ENCODE data around the gene ZNF593. TPM values are rescaled to one million over a fixed set of nuclear protein-coding genes. Genes with fewer than 3 reads are reported as not detected.
A peak's percentile ranks its signal among the peaks of the same experiment; 100 is the strongest.

ZNF593 gene
- total RNA-seq, 1 donor from 2014 or later, result 28.1 TPM

DNA sequence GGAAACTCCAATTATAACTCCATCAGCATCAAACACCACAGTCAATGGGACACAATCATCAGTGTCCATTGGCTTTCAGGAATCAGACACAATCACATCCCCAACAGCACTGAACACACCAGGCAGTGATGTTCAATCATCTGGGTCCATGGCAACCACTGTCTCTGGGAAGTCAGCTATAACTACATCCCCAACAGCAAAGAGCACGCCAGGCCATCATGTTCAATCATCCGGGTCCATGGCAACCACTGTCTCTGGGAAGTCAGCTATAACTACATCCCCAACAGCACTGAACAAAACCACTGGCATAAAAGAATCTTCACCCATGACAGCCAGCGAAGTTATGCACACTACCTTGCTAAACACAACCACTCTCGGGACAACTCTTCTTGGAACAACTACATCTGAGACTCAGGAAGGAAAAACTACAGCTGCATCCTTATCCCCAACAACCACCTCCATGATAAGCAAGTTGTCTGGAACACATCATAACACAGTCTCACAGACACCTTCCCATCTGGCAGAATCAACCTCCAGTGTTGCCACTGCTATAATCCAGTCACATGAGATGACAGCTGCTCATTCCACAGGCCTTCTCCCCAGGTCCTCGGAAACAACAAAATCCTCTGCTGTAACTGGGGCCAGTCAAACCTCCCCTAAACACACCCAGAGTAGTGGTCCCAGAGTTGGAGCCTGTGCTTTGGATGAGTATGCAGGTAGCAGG, 40.6 kb downstream of the ZNF593 start:
- DNase-seq (ENCODE audit: low spot score), result no peak

DNA sequence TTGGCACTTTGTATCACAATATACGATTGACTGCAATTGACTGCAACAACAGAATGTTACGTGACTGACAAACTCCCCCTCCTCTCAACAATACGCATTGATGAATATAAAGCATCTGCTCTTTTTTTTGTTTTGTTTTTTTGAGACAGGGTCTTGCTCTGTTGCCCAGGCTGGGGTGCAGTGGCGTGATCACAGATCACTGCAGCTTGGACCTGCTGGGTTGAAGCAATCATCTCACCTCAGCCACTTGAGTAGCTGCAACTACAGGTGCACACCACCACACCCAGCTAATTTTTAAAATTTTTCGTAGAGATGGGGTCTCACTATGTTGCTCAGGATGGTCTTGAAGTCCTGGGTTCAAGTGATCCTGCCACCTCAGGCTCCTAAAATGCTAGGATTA, 43.0 kb downstream of the ZNF593 start:
- no peak for DNase-seq (ENCODE audit: low spot score)

DNA sequence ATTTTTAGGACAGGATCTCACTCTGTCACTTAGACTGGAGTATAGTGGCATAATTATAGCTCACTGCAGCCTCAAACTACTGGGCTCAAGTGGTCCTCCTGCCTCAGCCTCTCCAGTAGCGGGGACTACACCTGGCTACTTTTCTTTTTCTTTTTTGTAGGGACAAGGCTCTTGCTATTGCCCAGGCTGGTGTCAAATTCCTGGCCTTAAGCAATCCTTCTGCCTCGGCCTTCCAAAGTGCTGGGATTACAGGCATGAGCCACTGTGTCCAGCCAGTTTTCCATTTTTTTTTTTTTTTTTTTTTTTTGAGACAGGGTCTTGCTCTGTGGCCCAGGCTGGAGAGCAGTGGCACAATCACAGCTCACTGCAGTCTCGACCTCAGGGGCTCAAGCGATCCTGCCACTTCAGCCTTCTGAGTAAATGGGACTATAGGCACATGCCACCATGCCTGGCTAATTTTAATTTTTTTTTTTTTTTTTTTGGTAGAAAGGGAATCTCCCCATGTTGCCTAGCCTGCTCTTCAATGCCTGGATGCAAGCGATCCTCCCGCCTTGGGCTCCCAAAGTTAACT, 43.7 kb downstream of the ZNF593 start:
- no peak for DNase-seq (ENCODE audit: low spot score)

DNA sequence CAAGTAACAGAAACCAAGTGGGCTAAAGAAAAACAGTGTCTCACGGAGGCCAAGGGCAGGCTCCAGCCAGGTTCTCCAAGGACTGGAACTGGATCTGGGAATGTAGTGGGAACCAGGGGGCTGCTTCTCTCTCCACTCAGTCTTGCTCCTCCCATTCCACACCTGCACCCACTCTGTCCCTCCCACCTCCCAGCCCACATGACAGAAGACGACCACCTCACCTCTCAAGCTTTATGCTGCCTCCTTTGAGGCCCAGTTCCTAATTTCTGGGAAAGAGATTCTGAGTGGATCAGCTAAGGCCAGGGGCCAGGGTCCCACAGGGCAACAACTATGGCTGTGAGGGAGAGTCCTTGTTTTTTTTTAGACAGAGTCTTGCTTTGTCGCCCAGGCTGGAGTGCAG, 45.5 kb downstream of the ZNF593 start:
- DNase-seq (ENCODE audit: low spot score), result no peak

DNA sequence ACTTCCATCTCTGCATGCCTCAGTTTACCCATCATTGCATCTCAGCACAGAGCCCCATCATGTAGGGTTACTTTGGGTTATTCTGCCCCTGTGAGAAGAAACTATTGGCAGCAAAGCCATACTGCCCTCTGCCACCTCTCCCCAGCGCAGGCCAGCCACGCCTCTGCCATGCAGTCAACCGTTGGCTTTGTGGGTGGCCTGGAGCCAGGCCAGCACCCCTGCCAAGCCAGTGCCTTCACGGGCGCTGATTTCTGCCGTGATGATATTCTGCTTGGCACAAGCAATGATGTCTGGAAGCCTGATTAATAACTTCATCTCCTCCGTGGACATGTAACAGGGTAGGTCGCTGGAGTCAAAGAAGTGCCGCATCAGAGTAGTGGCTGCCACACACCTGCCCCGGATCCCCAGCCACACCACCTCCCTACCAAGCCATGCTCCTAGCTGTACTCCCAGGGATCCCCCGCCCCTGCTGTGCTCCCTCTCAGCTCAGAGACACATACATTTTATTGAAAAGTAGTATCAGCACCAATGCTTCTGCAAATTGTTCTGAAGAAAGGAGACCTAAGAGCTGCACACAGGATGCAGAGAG, 49.3 kb downstream of the ZNF593 start:
- peak; percentile 50 for DNase-seq (ENCODE audit: low spot score)

Other genes starting within 250 kb of the ZNF593 start
- gene PAFAH2, start 171.8 kb upstream of the ZNF593 start, total RNA-seq, result 43.6 TPM
- 1.6 TPM for gene EXTL1, start 148.1 kb upstream of the ZNF593 start, total RNA-seq
- gene SLC30A2, start 123.8 kb upstream of the ZNF593 start, total RNA-seq, result 166 TPM
- gene TRIM63, start 102.3 kb upstream of the ZNF593 start, total RNA-seq, result 6.1 TPM
- gene PDIK1L, start 58.1 kb upstream of the ZNF593 start, total RNA-seq, result 19.0 TPM
- 2.8 TPM for gene FAM110D, start 10.8 kb upstream of the ZNF593 start, total RNA-seq
- not detected for gene C1orf232, start 945 bp upstream of the ZNF593 start, total RNA-seq
- 0.29 TPM for gene ZNF593OS, start 1.9 kb downstream of the ZNF593 start, total RNA-seq
- 36.0 TPM for gene CNKSR1, start 7.6 kb downstream of the ZNF593 start, total RNA-seq
- gene CATSPER4, start 20.7 kb downstream of the ZNF593 start, total RNA-seq, result not detected
- 10.0 TPM for gene CEP85, start 64.3 kb downstream of the ZNF593 start, total RNA-seq
- gene SH3BGRL3, start 110.2 kb downstream of the ZNF593 start, total RNA-seq, result 133 TPM
- 21.3 TPM for gene UBXN11, start 136.7 kb downstream of the ZNF593 start, total RNA-seq
- gene CD52, start 148.1 kb downstream of the ZNF593 start, total RNA-seq, result 21.1 TPM
- gene CRYBG2, start 184.2 kb downstream of the ZNF593 start, total RNA-seq, result 25.5 TPM
- 2.9 TPM for gene ZNF683, start 202.8 kb downstream of the ZNF593 start, total RNA-seq
- 1.4 TPM for gene LIN28A, start 240.9 kb downstream of the ZNF593 start, total RNA-seq

All from mucosa of gallbladder (tissue), 1 donor.